ENCODE data around the gene EMP2.
"Not testable (repeated sequence)": the region's sequence is repeated elsewhere in the genome, so short reads cannot be mapped to it uniquely, and the experiment has no call there.

Gene EMP2

GRCh38 chr16:10578474-10579316 is 1.7 kb downstream of the EMP2 start:
- in situ Hi-C loops (cut with MboI; ENCODE audit: low sequenced_read_pairs): no loop called here

GRCh38 chr16:10577305-10578202 is 2.8 kb downstream of the EMP2 start:
- in situ Hi-C loops (cut with MboI; ENCODE audit: low sequenced_read_pairs): no loop called here

GRCh38 chr16:10576390-10577304 is 3.8 kb downstream of the EMP2 start:
- in situ Hi-C loops (cut with MboI; ENCODE audit: low sequenced_read_pairs): no loop called here

- in situ Hi-C loops (cut with MboI; ENCODE audit: low sequenced_read_pairs): no loop called here
These were observed 4.8 kb downstream of the EMP2 start for GRCh38 chr16:10575506-10576130.

GRCh38 chr16:10572611-10573010 is 7.8 kb downstream of the EMP2 start:
- in situ Hi-C loops (cut with MboI; ENCODE audit: low sequenced_read_pairs): no loop called here

- in situ Hi-C loops (cut with MboI; ENCODE audit: low sequenced_read_pairs): no loop called here
These were observed 9.0 kb downstream of the EMP2 start for GRCh38 chr16:10571354-10571753.

GRCh38 chr16:10569621-10570020 is 10.8 kb downstream of the EMP2 start:
- in situ Hi-C loops (cut with MboI; ENCODE audit: low sequenced_read_pairs): no loop called here

- in situ Hi-C loops (cut with MboI; ENCODE audit: low sequenced_read_pairs): no loop called here
These were observed 13.8 kb downstream of the EMP2 start for GRCh38 chr16:10566613-10567012.

- in situ Hi-C loops (cut with MboI; ENCODE audit: low sequenced_read_pairs): no loop called here
These were observed 15.2 kb downstream of the EMP2 start for GRCh38 chr16:10565167-10565566.

- in situ Hi-C loops (cut with MboI; ENCODE audit: low sequenced_read_pairs): no loop called here
These were observed 15.8 kb downstream of the EMP2 start for GRCh38 chr16:10564591-10564990.

GRCh38 chr16:10562361-10562899 is 18.0 kb downstream of the EMP2 start:
- in situ Hi-C loops (cut with MboI; ENCODE audit: low sequenced_read_pairs): no loop called here

GRCh38 chr16:10561425-10561824 is 19.0 kb downstream of the EMP2 start:
- in situ Hi-C loops (cut with MboI; ENCODE audit: low sequenced_read_pairs): no loop called here

- in situ Hi-C loops (cut with MboI; ENCODE audit: low sequenced_read_pairs): no loop called here
These were observed 19.4 kb downstream of the EMP2 start for GRCh38 chr16:10561001-10561400.

GRCh38 chr16:10559792-10560191 is 20.6 kb downstream of the EMP2 start:
- in situ Hi-C loops (cut with MboI; ENCODE audit: low sequenced_read_pairs): not testable (repeated sequence)

- in situ Hi-C loops (cut with MboI; ENCODE audit: low sequenced_read_pairs): no loop called here
These were observed 21.4 kb downstream of the EMP2 start for GRCh38 chr16:10558746-10559641.

GRCh38 chr16:10558305-10558704 is 22.1 kb downstream of the EMP2 start:
- in situ Hi-C loops (cut with MboI; ENCODE audit: low sequenced_read_pairs): no loop called here

- in situ Hi-C loops (cut with MboI; ENCODE audit: low sequenced_read_pairs): no loop called here
These were observed 22.6 kb downstream of the EMP2 start for GRCh38 chr16:10557750-10558149.

GRCh38 chr16:10556236-10556635 is 24.2 kb downstream of the EMP2 start:
- in situ Hi-C loops (cut with MboI; ENCODE audit: low sequenced_read_pairs): no loop called here

GRCh38 chr16:10554569-10554968 is 25.8 kb downstream of the EMP2 start:
- in situ Hi-C loops (cut with MboI; ENCODE audit: low sequenced_read_pairs): no loop called here

All from HL-60/S4 treated with retinoic acid at 250 ng/mL for 4 days and 3 days (cell line).